Bronchial epithelial cell (primary cell): ENCODE measurements around the gene ANKRD33B. TPM values are rescaled to one million over a fixed set of nuclear protein-coding genes. Genes with fewer than 3 reads are reported as not detected.

ENCODE experiments used
- DNase-seq: peaks from one replicate; pipeline ENCODE4 v3.0.0-alpha.2; 2010; ENCODE audit warnings: low read depth
- FAIRE-seq: peaks from 2 replicates; lab custom pipeline; 2011; peaks lifted over from hg19 to GRCh38; lab: Jason Lieb, UNC
- H3K27me3 ChIP-seq: 2 replicates; pipeline ENCODE4 v1.5.1; 2011; ENCODE audit warnings: low read length; ENCODE audit not compliant: control insufficient read depth, insufficient read depth
- H3K36me3 ChIP-seq: 2 replicates; pipeline ENCODE4 v1.5.1; 2011; ENCODE audit warnings: low read length; ENCODE audit not compliant: control insufficient read depth, insufficient read depth
- H3K4me3 ChIP-seq: 2 replicates; pipeline ENCODE4 v1.5.1; 2011; ENCODE audit warnings: mild to moderate bottlenecking, low read depth, low read length, control low read depth
- CTCF ChIP-seq: IDR thresholded peaks from 2 replicates; pipeline ENCODE4 v1.5.1; 2011; ENCODE audit warnings: mild to moderate bottlenecking, moderate library complexity, low read length, control low read depth, inconsistent platforms; ENCODE audit not compliant: insufficient read depth, severe bottlenecking
- total RNA-seq: library from RNA; depleted of rRNA; stranded (reverse); fragments of >200 nt; gene quantifications from 2 replicates; pipeline ENCODE4 v1.2.1, GENCODE V29; 2014

ANKRD33B gene
- total RNA-seq, 1 donor from 2014 or later = under 0.01 TPM

DNA sequence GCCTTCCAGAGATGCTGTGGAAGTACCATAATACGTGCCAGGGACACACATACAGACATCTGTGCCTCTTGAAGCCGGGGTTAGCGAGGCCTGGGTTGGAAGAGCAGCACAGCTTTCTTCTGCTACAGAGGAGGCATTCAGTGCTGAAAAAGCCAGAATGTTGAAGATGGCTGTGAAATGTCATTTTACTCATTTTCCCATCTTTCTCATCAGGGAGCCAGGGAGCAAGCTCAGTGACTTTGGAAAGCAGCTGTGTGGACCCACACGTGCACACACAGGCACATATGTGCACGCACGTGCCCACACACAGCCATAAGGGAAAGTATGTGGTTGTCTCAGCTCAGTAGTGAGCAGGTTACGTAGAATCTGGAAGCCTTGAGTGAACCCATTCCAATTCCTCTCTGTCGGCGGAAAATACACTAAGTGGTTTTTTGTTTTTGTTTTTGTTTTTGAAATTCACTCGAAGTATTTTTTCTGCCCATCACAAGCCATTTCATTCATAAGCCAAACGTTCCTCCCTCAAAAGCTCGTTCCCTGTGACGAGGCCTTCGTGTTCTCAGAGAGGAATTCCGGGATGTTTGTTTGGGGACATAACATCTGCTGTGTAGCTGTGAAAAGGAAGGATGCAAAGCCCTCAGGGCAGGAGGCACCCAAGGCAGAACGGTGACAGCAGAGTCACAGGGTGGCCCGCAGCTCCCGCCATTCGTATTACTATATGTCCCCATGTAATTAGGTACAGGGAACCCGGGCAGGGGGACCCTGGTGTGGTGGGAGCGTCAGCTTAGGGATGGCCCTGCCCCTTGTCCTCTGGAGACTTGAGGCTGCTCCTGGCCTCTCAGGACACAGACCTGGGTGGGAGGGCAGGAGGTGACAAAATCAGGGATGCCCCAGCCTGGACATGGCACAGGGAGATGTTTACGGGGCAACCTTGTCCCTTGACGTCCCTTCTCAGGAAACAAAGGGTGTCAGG, 29.0 kb upstream of the ANKRD33B start:
- H3K4me3 ChIP-seq = no peak overlapping the region
- FAIRE-seq (no peak), DNase-seq (no peak)
- H3K27me3 ChIP-seq = peaks cover 2% of the 10 kb centered on the region
- TF ChIP-seq CTCF = no peak
- H3K36me3 ChIP-seq = no peaks in the 10 kb centered on the region

DNA sequence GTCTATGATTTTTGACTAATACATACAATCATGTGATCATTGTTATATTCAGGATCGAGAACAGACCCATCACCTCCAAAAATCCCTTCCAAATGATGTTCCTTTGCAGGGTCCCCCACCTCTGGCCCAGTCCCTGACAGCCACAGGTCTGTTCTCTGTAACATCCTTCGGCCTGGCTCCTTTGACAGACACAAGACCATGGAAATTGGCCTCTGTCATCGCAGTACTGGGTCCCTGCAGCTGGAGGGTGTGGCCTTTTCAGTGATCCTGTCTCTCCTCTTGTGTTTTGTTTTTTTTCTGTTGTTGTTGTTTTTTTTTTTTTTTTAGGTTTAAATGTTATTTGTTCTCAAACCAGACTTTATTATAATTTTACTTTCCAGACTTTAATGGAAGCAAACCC, 27.4 kb upstream of the ANKRD33B start:
- DNase-seq (no peak), FAIRE-seq (no peak)
- Histone ChIP-seq H3K27me3 (peaks cover 2% of the 10 kb centered on the region), H3K36me3 (no peaks in the 10 kb centered on the region), H3K4me3 (no peak overlapping the region)
- TF ChIP-seq CTCF = no peak

DNA sequence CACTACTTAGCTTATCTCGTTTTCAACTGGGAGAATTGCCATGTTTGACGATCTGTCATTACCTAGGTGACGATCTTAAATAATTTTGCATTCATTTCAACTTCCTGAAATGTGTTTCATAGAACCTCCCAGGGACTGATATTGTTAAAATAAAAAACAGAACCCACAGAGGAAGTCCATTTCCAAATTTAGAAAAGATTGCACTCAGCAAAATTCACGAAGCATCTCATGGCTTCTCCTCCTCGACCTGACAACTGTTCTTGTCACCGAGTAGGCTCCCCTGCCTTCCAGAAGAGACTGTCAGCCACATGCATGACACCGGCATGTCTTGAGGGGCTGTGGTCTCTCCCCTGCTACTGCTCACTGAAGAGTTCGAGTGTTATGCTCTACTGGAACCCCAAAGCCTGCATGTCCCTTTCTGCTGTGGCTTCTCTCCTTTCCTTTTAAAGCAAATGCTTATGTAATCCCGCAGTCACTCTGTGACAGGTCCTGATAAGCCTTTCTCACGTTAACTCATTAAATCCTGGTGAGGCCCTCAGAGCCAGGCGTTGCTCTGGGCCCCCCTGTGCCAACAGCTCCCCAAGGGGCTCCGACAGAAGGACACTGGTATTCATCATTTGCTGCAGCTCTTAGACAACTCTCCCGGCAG, 26.8 kb upstream of the ANKRD33B start:
- H3K4me3 ChIP-seq = no peak overlapping the region
- no peak for FAIRE-seq

GRCh38 chr5:10537624-10538023, 26.2 kb upstream of the ANKRD33B start:
- FAIRE-seq (no peak), DNase-seq (no peak)
- H3K27me3 ChIP-seq = peaks cover 2% of the 10 kb centered on the region
- no peak for TF ChIP-seq CTCF
- H3K36me3 ChIP-seq = no peaks in the 10 kb centered on the region
- H3K4me3 ChIP-seq = no peak overlapping the region

More for the DNA sequence above, 26.8 kb upstream of the ANKRD33B start:
- Histone ChIP-seq H3K36me3 (no peaks in the 10 kb centered on the region), H3K27me3 (peaks cover 2% of the 10 kb centered on the region)
- DNase-seq = no peak
- no peak for TF ChIP-seq CTCF

DNA sequence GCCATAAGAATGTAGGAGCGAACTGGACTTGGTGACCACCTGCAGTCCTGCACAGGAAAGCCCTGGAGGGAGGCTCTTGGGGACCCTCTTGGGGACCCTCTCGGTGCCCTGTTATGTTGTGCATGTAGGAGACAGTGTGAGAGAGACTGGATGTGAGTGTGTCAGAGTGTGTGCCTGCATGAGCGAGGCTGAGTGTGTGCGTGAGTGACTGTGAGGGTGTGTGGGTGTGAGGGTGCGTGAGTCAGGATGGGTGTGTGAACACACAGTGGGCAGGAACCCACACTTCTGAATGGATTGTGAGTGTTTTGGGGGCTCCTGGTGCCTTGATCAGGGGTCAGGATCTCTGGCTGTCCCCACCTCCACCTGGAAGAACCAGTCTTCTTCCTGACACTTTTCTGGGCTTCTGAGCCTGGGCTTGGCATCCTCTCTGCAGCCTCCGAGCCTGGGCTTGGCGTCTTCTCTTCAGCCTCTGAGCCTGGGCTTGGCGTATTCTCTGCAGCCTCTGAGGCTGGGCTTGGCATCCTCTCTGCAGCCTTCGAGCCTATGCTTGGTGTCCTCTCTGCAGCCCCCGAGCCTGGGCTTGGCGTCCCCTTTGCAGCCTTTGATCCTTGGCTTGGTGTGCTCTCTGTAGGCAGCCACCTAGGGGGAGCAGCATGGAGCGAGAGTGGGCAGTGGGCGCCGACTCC, 25.6 kb upstream of the ANKRD33B start:
- no peak for TF ChIP-seq CTCF
- no peak for FAIRE-seq
- no peaks in the 10 kb centered on the region for H3K36me3 ChIP-seq
- DNase-seq = no peak
- H3K27me3 ChIP-seq = peaks cover 2% of the 10 kb centered on the region
- no peak overlapping the region for H3K4me3 ChIP-seq
